ENCODE data around the gene IL17RA.

Gene IL17RA

DNA sequence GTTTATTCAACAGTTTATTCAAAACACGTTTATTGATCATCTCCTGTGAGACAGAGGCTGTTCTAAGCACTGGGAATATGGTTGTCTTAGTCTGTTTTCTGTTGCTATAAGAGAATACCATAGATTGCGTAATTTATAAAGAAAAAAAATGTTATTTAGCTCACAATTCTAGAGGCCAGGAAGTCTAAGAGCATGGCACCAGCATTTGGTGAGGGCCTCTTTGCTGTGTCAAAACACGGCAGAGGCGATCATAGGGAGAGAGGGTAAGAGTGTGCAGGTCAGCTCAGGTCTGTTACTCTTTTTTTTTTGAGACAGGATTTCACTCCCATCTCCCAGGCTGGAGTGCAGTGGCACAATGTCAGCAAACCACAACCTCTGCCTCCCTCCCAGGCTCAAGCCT is 5.2 kb upstream of the IL17RA start:
- DNase-seq (ENCODE audit: extremely low read depth in 1 of 2, low read depth in 1 of 2), result no peak

DNA sequence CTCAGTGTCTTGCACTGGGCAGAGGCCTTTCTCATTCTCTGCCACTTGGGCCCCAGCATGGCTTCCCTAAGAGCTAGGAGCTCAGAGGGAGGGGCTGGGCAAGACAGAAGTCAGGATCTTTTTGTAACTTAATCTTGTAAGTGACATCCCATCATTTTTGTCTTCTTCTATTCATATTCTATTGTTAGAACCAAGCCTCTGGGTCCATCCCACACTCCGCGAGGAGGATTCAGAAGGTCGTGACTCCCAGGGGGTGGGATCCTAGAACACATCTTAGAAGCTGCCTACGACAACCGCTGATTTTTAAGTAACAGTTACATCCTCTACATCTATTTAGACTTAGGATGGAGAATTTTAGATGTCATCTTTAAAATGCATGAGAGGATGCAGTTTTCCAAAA is 1.5 kb upstream of the IL17RA start:
- DNase-seq (ENCODE audit: extremely low read depth in 1 of 2, low read depth in 1 of 2), result no peak

DNA sequence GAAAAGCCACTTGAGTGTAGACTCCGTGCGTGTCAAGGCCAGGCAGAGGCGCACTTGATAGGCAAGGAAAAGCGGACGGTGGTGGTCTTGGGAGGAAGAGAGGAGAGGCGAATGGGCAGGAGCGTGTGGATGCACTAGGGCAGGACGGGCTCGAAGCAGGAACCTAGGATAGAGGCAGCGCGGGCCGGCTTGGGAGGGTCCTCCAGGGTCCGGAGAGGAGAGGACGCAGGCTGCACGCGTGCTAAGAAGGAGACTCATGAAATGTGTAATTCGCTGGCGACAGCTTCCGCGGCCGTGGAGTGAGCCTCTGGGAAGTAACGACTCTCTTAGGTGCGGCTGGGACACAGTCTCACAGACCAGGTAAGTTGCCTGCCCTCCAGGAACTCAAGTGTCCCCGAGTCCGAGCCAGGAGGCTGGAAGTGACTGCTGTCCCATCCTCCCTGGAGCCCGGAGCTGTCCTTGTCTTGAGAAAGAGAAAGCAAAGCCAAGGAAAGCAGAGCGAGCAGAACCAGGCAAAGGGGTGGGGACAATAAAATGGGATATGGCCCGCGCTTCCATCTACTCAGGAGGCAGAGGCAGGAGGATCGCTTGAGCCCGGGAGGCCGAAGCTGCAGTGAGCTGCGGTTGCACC is 874 bp upstream of the IL17RA start:
- DNase-seq (ENCODE audit: extremely low read depth in 1 of 2, low read depth in 1 of 2), result no peak

GRCh38 chr22:17085277-17086181 is 729 bp downstream of the IL17RA start:
- no peak for DNase-seq (ENCODE audit: extremely low read depth in 1 of 2, low read depth in 1 of 2)

DNA sequence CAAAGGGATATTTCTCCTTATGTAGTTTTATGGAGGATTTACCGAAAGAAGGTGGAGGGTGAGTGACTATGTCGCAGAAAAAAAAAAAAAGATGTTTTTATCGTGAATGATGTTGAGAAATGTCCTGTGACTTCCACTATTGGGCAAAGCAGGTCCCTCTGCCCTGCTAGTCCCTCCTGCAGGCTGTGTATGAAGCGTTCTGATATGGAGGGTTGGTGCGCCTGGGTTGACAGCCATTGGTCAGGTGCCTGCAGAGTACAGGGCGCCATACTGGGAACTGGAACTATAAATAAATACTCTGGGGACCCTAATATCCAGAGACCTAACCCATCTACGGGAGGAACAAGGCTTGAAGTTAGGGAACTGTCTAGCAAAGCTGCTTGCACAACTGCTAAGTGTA is 1.5 kb downstream of the IL17RA start:
- no peak for DNase-seq (ENCODE audit: extremely low read depth in 1 of 2, low read depth in 1 of 2)

GRCh38 chr22:17086788-17087497 is 2.1 kb downstream of the IL17RA start:
- no peak for DNase-seq (ENCODE audit: extremely low read depth in 1 of 2, low read depth in 1 of 2)

- no peak for DNase-seq (ENCODE audit: extremely low read depth in 1 of 2, low read depth in 1 of 2)
Observed at GRCh38 chr22:17087498-17088131, 2.8 kb downstream of the IL17RA start.

- no peak for DNase-seq (ENCODE audit: extremely low read depth in 1 of 2, low read depth in 1 of 2)
Observed at GRCh38 chr22:17090550-17090949, 5.8 kb downstream of the IL17RA start.

- DNase-seq (ENCODE audit: extremely low read depth in 1 of 2, low read depth in 1 of 2), result no peak
Observed at GRCh38 chr22:17091851-17092250, 7.1 kb downstream of the IL17RA start.

DNA sequence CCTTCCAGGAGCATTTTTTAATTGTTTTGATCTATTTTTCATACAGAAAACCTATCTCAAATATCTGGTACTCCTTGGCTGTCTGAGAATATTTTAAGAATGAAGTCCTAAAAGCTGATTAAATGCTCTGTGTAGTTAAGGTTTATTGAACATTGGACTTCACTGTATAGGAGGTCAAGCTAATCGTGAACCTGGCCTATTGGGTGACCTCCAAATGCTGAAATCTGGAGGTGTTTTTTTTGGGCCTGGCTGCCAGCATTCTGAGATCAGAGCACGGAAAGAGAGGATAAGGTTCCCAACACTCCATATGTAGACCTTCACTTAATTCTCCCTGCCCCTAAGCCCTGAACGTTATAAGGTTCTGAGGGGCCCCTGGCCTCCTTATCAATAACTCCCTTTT is 8.3 kb downstream of the IL17RA start:
- no peak for DNase-seq (ENCODE audit: extremely low read depth in 1 of 2, low read depth in 1 of 2)

GRCh38 chr22:17095538-17095937 is 10.7 kb downstream of the IL17RA start:
- no peak for DNase-seq (ENCODE audit: extremely low read depth in 1 of 2, low read depth in 1 of 2)

- DNase-seq (ENCODE audit: extremely low read depth in 1 of 2, low read depth in 1 of 2), result no peak
Observed at GRCh38 chr22:17096071-17096470, 11.3 kb downstream of the IL17RA start.

GRCh38 chr22:17097062-17097461 is 12.3 kb downstream of the IL17RA start:
- DNase-seq (ENCODE audit: extremely low read depth in 1 of 2, low read depth in 1 of 2), result no peak

DNA sequence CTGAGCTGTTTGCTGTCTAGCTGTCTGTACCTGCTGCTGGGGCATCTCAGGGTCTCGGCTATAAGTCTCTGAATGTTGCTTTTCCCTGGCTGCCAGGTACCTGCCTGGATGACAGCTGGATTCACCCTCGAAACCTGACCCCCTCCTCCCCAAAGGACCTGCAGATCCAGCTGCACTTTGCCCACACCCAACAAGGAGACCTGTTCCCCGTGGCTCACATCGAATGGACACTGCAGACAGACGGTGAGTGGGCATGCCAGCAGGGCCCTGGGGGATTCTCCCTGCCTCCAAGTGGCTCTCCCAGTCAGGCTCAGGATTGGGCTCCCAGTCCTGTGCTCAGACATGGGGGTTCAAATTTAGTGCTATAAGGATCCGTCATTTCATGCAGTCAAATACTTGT is 12.9 kb downstream of the IL17RA start:
- DNase-seq (ENCODE audit: extremely low read depth in 1 of 2, low read depth in 1 of 2), result no peak

GRCh38 chr22:17098379-17098819 is 13.6 kb downstream of the IL17RA start:
- no peak for DNase-seq (ENCODE audit: extremely low read depth in 1 of 2, low read depth in 1 of 2)

DNA sequence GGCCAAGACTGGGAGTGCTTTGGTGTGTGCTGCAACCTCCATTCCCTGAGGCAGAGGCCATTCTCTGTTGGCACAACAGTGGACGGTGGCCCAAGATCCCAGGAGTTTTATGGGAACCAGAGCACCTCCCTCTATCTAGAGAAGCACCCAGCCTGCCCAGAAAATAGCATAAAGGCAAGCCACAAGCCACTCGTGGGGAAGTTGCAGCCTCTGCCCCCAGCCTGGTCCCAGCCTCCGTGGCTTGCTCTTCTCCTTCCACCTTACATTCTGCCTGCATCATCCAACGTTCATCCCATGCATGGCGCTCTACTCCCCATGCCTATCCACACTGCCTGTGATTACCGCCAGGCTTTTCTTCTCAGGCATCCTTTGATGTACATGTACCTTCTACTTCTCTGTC is 15.8 kb downstream of the IL17RA start:
- DNase-seq (ENCODE audit: extremely low read depth in 1 of 2, low read depth in 1 of 2), result no peak

DNA sequence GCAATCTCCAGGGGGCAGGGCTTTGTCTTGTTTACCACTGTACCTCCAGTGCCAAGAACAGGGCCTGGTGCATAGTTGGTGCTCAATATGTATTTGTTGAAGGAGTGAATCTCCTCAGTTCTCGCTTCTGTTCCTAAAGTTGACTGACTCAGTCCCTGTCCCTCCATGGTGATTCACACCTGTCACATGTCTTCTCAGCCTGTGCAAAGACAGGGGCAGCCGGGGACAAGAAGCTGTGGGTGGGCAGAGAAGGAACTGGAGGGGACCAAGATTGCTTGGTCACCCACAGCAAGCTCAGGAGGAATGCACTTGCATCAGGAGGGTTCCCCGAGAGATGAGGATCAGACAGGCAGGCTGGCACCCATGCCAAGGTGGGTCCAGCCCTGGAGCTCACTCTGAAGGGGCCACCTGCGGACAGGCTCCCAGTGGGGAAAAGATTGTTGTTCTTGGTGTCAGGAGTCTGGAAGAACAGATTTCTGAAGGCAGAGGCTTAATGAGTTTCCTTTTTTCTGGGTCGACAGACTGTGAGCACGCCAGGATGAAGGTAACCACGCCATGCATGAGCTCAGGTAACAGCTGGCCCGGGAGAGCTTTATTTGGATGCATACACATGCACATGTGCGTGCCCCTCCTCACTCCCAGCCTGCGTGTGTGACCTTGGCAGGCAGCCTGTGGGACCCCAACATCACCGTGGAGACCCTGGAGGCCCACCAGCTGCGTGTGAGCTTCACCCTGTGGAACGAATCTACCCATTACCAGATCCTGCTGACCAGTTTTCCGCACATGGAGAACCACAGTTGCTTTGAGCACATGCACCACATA is 16.9 kb downstream of the IL17RA start:
- no peak for DNase-seq (ENCODE audit: extremely low read depth in 1 of 2, low read depth in 1 of 2)

GRCh38 chr22:17102297-17102667 is 17.5 kb downstream of the IL17RA start:
- DNase-seq (ENCODE audit: extremely low read depth in 1 of 2, low read depth in 1 of 2), result no peak

DNA sequence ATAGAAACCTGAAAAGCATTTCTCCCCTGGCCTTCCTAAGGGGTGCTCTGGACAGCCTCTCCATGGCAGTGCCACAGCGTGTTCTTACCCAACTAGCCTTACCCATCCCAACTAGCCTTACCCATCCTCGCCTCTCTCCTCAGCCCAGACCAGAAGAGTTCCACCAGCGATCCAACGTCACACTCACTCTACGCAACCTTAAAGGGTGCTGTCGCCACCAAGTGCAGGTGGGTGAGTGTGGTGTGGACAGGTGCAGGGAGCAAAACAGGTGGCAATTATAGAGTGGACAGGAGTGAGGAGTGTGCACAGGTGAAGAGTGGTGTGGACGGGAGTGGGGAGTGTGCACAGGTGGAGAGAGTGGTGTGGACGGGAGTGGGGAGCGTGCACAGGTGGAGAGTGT is 18.6 kb downstream of the IL17RA start:
- DNase-seq (ENCODE audit: extremely low read depth in 1 of 2, low read depth in 1 of 2), result no peak

DNA sequence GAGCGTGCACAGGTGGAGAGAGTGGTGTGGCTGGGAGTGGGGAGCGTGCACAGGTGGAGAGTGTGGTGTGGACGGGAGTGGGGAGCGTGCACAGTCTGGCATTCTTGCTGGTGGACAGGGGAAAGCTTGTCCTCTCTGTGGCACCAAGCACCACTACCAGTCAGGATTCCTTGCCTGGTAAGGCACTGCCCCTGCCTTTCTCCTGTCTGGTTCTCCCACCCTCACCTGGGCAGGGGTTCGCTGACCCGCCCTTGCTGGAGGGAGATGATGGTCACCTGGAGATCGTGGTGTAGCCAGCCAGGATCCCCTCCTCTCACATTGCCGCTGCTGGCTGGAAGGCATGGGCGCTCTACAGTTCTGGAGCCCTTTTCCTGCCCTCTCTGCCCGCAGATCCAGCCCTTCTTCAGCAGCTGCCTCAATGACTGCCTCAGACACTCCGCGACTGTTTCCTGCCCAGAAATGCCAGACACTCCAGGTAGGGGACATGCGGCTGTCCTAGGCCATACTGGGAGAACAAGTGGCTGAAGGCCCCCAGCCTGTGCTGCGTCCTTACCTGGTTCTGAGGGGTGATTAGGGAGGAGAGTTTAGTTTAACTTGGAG is 19.6 kb downstream of the IL17RA start:
- DNase-seq (ENCODE audit: extremely low read depth in 1 of 2, low read depth in 1 of 2), result no peak

All from stimulated activated CD8-positive, alpha-beta memory T cell treated with anti-CD3 and anti-CD28 coated beads, Interleukin-7, amount 100 ng/mL, for 48 hours (primary cell).